ENCODE results near the gene CPNE7.

DNA sequence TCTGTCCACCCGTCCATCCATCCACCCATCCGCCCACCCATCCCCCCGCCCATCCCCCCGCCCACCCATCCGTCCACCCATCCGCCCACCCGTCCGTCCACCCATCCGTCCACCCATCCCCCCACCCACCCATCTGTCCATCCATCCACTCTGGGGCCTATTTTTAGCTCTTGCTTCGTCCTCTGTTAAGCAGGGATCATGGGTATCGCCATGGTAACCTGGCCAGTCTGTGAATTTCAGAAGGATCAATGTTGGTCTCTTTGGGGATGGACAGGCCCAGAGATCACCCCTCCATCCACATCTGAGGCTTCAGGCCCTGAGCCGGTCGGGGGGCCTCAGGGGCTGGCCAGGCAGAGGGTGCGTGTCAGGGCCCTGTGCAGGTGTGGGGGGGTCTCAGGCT is 22.6 kb downstream of the CPNE7 start:
- no peak for TF ChIP-seq OSR2 (tag by site-specific recombination; IDR thresholded peaks at IDR 0.05)
- TF ChIP-seq, protein P1, sequence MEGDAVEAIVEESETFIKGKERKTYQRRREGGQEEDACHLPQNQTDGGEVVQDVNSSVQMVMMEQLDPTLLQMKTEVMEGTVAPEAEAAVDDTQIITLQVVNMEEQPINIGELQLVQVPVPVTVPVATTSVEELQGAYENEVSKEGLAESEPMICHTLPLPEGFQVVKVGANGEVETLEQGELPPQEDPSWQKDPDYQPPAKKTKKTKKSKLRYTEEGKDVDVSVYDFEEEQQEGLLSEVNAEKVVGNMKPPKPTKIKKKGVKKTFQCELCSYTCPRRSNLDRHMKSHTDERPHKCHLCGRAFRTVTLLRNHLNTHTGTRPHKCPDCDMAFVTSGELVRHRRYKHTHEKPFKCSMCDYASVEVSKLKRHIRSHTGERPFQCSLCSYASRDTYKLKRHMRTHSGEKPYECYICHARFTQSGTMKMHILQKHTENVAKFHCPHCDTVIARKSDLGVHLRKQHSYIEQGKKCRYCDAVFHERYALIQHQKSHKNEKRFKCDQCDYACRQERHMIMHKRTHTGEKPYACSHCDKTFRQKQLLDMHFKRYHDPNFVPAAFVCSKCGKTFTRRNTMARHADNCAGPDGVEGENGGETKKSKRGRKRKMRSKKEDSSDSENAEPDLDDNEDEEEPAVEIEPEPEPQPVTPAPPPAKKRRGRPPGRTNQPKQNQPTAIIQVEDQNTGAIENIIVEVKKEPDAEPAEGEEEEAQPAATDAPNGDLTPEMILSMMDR (tag by site-specific recombination; IDR thresholded peaks at IDR 0.05), result no peak
- TF ChIP-seq ZNF292 (tag by site-specific recombination; IDR thresholded peaks at IDR 0.05; ENCODE audit: borderline replicate concordance, low read depth), result no peak
- TF ChIP-seq, protein P2, sequence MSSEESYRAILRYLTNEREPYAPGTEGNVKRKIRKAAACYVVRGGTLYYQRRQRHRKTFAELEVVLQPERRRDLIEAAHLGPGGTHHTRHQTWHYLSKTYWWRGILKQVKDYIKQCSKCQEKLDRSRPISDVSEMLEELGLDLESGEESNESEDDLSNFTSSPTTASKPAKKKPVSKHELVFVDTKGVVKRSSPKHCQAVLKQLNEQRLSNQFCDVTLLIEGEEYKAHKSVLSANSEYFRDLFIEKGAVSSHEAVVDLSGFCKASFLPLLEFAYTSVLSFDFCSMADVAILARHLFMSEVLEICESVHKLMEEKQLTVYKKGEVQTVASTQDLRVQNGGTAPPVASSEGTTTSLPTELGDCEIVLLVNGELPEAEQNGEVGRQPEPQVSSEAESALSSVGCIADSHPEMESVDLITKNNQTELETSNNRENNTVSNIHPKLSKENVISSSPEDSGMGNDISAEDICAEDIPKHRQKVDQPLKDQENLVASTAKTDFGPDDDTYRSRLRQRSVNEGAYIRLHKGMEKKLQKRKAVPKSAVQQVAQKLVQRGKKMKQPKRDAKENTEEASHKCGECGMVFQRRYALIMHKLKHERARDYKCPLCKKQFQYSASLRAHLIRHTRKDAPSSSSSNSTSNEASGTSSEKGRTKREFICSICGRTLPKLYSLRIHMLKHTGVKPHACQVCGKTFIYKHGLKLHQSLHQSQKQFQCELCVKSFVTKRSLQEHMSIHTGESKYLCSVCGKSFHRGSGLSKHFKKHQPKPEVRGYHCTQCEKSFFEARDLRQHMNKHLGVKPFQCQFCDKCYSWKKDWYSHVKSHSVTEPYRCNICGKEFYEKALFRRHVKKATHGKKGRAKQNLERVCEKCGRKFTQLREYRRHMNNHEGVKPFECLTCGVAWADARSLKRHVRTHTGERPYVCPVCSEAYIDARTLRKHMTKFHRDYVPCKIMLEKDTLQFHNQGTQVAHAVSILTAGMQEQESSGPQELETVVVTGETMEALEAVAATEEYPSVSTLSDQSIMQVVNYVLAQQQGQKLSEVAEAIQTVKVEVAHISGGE (tag by site-specific recombination; conservative IDR thresholded peaks at IDR 0.05; ENCODE audit: low read depth), result no peak

All from HEK293 (cell line).